GM21528 (cell line): ENCODE data around the gene KLHL40.

Source experiments
- ATAC-seq: cut with Tn5 transposase; IDR thresholded peaks from one replicate; pipeline ENCODE4 v1.9.1; 2021; ENCODE audit warnings: mild to moderate bottlenecking, moderate library complexity; ENCODE audit not compliant: unreplicated experiment, low FRiP score

The KLHL40 gene

DNA sequence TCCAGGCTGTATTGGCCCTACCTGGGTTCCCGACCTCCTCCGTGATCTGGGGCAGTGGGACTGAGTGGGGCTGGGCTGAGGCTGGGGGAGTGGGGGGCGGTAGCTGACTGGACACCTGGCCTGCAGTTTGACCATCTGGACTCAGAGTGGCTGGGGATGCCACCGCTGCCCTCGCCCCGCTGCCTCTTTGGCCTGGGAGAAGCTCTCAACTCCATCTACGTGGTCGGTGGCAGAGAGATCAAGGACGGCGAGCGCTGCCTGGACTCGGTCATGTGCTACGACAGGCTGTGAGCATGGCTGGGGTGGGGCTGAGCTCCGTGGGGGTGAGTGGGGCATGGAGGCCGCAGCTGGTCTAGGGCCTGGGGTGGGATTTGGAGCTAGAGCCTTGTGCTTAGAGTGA, 2.7 kb downstream of the KLHL40 start:
- ATAC-seq, result no peak

DNA sequence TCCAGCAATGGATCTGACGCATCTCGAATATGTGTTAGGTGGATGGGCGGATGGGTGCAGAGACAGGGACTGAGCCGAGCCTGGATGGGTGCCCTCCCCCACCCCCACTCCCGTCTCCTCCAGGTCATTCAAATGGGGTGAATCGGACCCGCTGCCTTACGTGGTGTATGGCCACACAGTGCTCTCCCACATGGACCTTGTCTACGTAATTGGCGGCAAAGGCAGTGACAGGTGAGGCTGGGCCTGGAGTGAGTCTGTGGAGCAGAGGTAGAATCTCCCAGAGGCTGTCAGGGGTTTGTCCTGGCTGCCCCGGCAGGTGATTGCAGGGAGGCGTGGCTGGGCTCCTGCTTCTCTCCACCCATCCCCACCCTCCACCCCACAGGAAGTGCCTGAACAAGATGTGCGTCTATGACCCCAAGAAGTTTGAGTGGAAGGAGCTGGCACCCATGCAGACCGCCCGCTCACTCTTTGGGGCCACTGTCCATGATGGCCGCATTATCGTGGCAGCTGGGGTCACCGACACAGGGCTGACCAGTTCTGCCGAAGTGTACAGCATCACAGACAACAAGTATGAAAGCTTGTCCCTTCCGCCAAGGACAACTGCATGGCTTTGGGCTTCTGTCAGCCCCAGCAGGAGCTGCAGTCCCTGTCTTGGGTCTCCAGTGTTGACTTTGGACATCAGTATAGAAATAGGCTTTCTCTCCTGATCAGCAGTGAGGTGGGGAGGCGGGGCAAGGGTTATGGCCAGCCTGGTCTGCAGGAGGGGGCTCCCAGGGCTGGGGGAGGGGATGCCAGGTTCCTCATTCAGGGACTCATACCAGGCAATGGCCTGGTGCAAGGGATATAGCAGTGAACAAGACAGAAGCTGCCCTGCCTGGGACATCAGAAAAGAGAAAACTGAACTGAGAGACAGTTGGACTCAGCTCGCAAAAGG, 3.4 kb downstream of the KLHL40 start:
- no peak for ATAC-seq

DNA sequence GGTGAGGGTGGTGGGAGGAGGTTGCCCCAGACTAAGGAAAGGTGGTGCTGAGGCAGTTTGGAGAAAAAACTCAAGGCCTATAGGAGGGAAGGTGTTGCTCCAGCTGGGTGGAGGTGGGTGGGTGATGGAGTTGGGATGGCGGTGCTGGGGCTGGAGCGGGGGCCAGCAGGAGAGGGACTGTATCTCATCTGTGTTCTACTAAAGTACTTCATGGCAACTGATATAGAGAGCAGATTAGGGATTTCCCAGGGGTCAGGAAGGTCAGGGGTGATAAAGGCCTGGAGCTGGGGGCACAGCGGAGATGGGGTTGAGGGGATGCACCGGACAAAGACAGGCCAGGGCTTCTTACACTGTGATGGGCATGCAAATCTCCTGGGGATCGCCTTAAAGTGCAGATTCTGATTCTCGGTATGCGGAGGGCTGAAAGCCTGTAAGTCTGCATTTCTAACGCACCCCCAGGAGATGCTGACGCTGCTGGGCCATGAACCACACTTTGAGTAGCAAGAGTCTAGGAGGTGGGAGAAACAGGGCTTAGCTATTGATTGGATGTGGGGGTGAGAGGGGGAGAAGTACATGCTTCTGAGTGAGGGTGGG, 4.2 kb downstream of the KLHL40 start:
- ATAC-seq, result no peak

DNA sequence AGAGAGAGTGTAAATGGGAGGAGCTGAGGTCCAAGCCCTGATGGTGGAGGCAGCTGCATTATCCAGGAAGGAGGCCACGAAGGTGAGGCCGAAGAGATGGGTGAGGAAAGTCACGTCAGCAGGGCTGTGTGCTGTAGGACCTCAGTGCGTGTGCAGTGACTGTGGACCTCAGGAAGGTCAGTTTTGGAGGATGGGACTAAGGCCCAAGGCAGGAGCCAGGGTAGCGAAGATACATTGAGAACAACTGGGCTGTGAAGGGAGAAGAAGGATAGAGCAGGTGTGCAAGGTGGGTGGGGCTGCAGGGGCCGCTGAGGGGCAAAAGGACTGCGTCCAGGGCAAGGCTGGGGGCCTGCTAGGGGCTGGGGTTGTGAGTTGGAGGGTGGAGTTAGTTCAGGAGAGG, 4.9 kb downstream of the KLHL40 start:
- no peak for ATAC-seq

GRCh38 chr3:42690766-42691680, 5.7 kb downstream of the KLHL40 start:
- no peak for ATAC-seq

DNA sequence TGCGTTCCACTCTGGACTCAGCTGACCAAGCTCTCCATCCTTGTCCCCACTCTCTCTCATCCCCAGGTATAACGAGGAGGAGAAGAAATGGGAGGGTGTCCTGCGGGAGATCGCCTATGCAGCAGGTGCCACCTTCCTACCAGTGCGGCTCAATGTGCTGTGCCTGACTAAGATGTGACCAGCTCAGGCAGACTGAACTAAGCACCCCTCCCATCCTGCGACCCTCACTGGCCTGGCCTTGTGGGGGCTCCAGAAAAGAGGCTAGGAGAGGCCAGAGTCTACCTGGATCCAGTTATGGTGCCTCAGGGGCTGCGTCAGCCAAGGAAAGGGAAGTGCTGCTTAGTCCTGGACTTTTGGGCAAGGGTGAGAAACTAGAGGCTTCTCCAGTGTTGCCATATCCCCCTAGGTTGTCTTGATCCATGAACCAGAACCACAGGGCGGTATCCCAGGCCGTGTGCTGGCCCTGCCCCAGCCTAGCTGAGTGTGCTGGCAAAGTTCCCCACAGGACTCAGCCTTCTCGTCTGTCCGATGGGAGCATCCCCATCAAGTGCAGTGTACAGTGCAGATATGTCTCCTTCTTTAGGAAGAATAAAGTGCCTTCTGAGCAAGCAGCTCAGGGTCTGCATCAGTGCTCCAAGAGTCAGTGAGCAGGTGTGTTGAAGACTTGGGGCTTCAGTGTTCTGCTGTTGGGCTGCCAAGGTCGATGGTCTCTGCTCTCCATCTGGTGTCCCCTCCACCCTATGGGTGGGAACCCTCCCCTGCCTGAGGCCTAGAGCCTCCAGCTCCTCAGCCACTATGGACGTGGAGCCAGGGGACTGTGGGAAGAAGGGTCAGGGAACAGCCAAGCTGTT, 6.7 kb downstream of the KLHL40 start:
- no peak for ATAC-seq

- no peak for ATAC-seq
These were observed 7.6 kb downstream of the KLHL40 start for GRCh38 chr3:42692667-42693529.

DNA sequence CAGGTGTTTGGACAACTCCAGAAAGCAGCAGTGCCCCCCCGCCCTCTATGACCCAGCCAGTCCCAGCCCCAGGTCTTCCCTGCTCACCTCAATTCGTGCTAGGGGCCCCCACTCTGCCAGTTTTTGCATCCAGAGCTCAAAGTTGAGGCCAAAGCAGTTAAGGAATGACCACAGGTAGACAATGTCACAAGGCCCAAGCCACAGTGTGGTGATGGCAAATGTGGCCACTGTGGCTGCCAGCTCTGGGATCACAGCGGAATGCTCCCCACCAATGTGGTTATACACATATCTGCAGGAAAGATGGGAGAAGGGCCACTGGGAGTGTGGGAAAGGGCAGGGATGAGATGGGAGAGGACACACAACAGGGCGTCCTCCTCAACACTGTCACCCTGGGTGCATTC, 8.2 kb downstream of the KLHL40 start:
- no peak for ATAC-seq

GRCh38 chr3:42694366-42694765, 9.0 kb downstream of the KLHL40 start:
- ATAC-seq, result no peak

- no peak for ATAC-seq
These were observed 11.3 kb downstream of the KLHL40 start for GRCh38 chr3:42696356-42697288.

GRCh38 chr3:42697289-42698051, 12.1 kb downstream of the KLHL40 start:
- no peak for ATAC-seq

GRCh38 chr3:42698216-42698910, 13.0 kb downstream of the KLHL40 start:
- ATAC-seq, result no peak

DNA sequence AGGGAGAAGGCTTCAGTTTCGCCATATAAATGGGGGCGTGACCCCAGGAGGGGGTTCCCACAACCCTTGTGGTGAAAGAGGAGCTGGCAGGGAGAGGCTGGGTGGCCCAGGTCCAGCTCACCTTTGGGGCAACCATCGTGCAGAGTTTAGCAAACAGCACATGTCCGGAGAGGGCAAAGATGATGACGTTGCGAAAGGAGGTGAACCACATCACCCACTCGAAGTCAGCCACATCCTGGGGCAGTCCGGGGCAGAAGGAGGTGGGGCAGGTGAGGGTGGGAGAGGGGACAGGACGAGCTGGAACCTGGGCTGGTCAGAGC, 13.5 kb downstream of the KLHL40 start:
- ATAC-seq, result no peak

DNA sequence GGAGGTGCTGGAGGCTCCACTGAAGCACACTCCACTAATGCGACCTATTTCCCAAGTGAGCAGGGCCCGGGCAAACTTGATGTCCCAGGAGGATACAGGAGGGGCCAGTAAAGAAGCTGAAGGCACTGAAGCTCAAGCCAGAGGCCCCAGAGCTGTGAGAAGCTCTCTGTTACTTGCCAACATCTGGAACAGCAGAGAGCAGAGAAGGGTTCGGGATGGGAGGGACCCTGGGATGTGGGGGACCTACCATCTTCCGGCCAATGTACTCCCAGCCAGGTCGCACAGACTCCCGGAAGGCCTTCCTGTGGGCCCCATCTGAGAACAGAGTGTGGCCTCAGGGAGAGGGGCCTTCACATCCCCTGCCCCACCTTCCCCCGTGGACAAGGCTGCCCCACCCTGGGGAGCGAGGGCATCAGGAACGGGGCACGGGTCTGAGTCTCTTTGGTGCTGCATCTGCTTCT, 14.2 kb downstream of the KLHL40 start:
- no peak for ATAC-seq

GRCh38 chr3:42700366-42701288, 15.3 kb downstream of the KLHL40 start:
- no peak for ATAC-seq
